Measurements from ENCODE around the gene BABAM2.
A peak's percentile ranks its signal among the peaks of the same experiment; 100 is the strongest.
"Not testable (repeated sequence)": the region's sequence is repeated elsewhere in the genome, so short reads cannot be mapped to it uniquely, and the experiment has no call there.

The BABAM2 gene

GRCh38 chr2:27973592-27973991 lies 83.1 kb downstream of the BABAM2 start:
- in situ Hi-C loops (cut with HindIII; ENCODE audit: low sequenced_read_pairs) = no loop called here
- DNase-seq (ENCODE audit: low read depth) = no peak
- TF ChIP-seq CTCF (IDR thresholded peaks at IDR 0.05; ENCODE audit: low read depth, low read length, missing control alignments) = peak; percentile 39
- H3K4me3 ChIP-seq (ENCODE audit: low read depth, low read length) = no peak overlapping the region

GRCh38 chr2:27976308-27976707 lies 85.8 kb downstream of the BABAM2 start:
- in situ Hi-C loops (cut with HindIII; ENCODE audit: low sequenced_read_pairs) = no loop called here
- H3K4me3 ChIP-seq (ENCODE audit: low read depth, low read length) = no peak overlapping the region
- DNase-seq (ENCODE audit: low read depth) = no peak
- TF ChIP-seq CTCF (IDR thresholded peaks at IDR 0.05; ENCODE audit: low read depth, low read length, missing control alignments) = no peak

GRCh38 chr2:27977731-27978312 lies 87.3 kb downstream of the BABAM2 start:
- TF ChIP-seq CTCF (IDR thresholded peaks at IDR 0.05; ENCODE audit: low read depth, low read length, missing control alignments) = no peak
- in situ Hi-C loops (cut with HindIII; ENCODE audit: low sequenced_read_pairs) = no loop called here
- peak; percentile 49 for DNase-seq (ENCODE audit: low read depth)
- no peak overlapping the region for H3K4me3 ChIP-seq (ENCODE audit: low read depth, low read length)

GRCh38 chr2:27978761-27979160 lies 88.2 kb downstream of the BABAM2 start:
- H3K4me3 ChIP-seq (ENCODE audit: low read depth, low read length); DNase-seq (ENCODE audit: low read depth); in situ Hi-C loops (cut with HindIII; ENCODE audit: low sequenced_read_pairs): not testable (repeated sequence)

DNA sequence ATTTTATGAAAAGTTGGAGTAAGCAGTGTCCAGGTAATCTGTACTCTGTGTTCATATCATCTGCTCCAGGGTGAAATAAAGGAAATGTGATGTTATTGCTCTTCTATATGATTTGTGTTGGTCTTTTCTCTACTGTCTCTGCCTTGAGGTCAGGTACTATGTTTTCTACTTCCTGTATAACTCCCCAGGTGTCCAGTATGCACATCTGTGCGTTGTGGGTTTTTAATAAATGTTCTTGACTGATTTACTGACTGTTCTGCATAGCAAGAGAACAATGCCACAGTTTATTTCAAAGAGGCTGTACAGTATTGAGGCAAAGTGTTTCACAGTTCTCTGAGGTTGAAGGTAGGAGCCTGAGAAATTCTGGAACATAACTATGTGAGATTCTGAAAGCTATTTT lies 89.7 kb downstream of the BABAM2 start:
- no peak overlapping the region for H3K4me3 ChIP-seq (ENCODE audit: low read depth, low read length)
- no peak for TF ChIP-seq CTCF (IDR thresholded peaks at IDR 0.05; ENCODE audit: low read depth, low read length, missing control alignments)
- no peak for DNase-seq (ENCODE audit: low read depth)
- in situ Hi-C loops (cut with HindIII; ENCODE audit: low sequenced_read_pairs) = no loop called here

- no peak overlapping the region for H3K4me3 ChIP-seq (ENCODE audit: low read depth, low read length)
- no peak for DNase-seq (ENCODE audit: low read depth)
- in situ Hi-C loops (cut with HindIII; ENCODE audit: low sequenced_read_pairs) = no loop called here
- no peak for TF ChIP-seq CTCF (IDR thresholded peaks at IDR 0.05; ENCODE audit: low read depth, low read length, missing control alignments)
These were observed 93.6 kb downstream of the BABAM2 start for GRCh38 chr2:27984153-27984552.

GRCh38 chr2:27988306-27988705 lies 97.8 kb downstream of the BABAM2 start:
- H3K4me3 ChIP-seq (ENCODE audit: low read depth, low read length) = no peak overlapping the region
- TF ChIP-seq CTCF (IDR thresholded peaks at IDR 0.05; ENCODE audit: low read depth, low read length, missing control alignments) = no peak
- in situ Hi-C loops (cut with HindIII; ENCODE audit: low sequenced_read_pairs) = loop anchor here (5.0 kb wide), 1 partner anchor 44 kb away; no protein-coding TSS in a partner anchor
- DNase-seq (ENCODE audit: low read depth) = no peak

Data from astrocyte of the cerebellum (primary cell).